ENCODE measurements around the gene FLOT1.

Gene FLOT1

DNA sequence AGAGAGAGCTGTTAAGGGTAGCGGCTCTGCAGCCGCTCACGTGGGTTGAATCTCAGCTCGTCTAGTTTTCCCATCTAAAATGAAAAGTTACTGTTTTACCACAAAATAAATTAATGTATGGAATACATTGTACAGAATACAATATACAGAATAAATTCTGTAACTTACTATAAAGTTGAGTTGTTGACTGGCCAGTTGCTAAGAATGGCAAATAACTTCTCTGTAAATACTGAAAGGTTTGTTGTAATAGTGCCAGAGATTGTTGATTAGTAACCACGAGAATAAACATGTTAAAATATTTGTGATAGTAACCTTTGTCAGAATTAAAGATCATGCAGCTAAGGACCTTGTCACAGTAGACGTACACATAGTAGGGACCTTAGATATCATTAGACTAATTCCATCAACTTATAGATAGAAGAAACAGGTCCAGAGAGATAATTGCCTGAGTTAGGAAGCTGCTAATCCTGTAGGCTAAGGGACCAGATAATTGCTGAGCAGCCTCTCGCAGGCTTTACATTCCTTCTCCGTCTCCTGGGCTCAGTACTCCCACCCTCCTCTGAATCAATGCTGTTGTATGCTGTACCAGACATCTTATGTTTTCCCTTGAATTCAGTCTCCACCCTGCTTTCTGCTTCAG lies 51.2 kb downstream of the FLOT1 start:
- DNase-seq = no peak

DNA sequence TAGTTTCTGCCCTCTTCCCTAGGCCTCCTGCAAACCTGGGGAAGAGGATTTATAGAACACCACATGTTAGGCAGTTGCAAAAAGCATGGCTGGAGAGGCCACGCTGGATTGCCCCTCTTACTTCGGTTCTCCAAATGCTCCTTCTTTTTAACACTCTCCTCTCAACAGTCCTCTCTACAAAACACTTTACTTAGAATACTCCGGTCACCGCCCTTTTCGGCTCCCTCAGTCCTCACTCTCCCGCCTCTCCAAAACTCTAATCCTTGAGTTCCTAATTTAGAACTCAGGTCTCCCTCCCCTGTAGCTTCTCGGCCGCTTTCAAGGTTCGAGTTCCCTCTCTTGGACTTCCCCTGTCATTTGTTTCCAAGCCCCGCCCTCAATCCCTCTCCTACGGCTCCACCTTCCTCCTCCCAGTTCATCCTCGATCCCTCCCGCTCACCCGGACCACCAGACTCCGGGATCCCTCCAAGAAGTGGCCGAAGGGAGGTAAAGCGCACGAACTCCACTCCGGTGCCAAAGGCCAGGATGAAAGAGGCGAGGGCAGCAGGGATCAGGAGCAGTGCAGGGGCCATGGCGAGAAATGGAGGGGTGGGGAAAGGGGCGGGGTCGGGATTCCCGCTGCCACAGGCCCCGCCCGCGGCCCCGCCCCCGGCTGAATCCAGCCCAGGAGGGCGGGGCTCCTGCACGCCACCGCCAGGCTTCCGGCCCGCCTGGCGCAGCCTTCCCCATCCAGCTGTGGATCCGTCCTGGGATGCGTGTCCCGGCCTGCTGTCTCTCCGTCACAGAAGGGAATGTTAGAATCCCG lies 51.9 kb downstream of the FLOT1 start, which contains the start of gene NRM:
TSS of gene NRM (minus strand) at position 582 of the 805 bp plus-strand sequence. CDS start at position 572, 10 bp downstream.
- peak; percentile 18 to 62 (median 37) for DNase-seq

DNA sequence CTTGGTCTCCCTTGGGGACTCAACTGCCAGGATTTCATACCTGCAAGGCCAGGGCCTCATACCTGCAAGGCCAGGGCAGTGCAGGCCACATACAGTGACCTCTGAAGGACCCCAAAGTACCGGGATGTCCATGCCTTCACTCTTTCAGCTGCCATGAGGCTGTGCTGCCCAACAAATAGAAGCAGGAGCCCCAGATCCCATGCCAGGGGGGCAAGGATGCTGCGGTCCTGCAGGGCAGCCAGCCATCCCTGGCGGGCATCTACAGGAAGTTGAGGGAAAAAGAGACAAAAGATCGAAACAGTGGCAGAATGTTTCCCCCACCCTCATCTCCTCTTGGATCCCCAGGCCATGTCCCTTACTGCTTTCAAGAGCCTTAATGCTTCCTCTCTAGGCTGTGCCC lies 52.5 kb downstream of the FLOT1 start:
- no peak for DNase-seq

DNA sequence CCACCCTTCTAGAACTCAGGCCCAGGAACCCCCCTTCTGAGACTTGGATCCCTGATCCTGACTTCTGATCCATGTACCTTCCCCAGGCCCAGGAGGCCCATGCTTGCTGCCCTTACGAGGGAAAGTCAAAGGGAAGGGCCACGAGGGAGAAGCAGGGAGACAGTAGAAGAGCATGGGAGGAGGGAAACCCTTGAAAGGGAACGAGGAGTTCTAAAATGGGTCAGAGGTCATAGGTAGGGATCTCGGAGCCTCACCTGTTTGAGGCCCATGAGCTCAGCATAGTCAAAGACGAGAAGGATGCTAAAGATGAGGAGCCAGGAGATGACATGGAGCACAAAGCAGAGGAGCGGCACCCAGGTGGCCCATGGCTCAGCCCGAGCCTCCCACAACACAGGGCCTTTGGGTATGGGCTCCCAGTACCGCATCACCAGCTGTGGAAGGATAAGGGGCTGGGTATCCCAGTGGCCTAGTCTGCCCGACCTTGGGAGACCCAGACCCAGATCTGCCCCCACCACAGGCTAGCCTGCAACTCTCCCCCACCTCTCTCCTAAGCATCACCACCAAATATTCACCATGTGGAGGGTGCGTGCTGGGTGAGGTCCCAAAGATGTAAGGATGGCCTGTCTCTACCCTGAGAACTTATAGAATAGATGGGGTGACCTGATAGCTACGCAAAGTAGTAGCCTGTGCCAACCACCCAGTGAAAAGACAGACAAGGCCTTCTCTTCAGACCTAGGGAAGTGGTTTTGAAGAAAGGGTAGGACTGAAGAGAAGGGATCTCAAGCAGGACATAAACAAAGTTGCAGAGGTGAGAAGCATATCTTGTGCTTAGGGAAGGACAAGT lies 53.2 kb downstream of the FLOT1 start:
- no peak for DNase-seq

DNA sequence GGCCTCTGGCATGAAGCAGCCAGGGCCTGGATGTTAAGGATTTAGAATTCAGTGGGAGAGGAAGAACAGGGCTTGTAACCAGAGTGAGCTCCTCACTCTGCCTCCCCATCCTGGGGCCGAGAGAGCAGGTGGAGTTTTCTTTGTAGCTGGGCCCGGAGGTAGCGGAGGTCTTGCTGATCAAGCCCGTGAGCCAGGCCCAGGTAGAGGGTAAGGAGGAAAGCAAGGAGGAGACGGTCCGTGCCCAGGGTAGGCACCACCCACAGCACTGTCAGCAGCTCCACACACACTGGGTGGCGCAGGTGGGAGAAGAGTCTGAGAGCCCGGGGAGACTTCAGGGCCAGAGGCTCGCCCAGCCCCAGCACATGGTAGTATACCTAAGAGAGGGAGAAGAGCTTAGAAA lies 53.9 kb downstream of the FLOT1 start:
- no peak for DNase-seq

DNA sequence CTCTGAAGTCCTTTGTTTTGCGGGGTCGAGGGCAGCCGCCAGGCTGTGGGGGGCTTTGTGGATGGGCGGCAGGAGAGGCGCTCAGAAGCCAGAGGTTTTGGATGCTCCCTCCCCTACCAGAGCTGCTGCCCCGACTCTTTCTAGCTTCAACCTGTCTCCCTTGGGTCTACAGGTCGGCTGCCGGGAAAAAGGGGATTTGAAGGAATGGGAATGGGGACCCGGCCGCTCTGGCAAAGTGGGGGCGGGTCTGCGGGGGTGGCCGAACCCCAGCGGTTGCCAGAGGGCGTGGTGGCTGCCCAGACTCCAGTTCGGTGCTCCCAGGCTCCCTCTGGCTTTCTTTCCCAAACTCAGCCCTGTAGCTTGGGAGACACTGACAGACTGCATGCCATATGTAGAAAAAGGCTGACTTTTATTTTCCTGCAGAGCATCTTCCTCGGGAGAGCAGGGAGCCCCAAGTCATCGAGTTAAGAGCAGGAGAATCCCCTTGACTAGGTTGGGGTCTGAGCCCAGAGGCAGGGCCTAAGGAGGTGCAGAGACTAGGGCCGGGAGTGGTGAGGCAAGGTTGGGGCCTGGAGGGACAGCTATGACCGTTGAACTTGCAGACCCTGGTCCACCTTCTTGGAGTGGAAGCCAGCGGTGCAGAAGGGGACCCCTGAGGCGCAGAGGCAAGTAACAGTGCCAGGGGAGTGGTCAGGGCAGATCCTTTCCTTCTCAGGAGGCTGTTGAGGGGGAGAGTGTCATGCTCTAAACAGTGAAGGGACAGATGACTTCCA lies 54.6 kb downstream of the FLOT1 start:
- no peak for DNase-seq

DNA sequence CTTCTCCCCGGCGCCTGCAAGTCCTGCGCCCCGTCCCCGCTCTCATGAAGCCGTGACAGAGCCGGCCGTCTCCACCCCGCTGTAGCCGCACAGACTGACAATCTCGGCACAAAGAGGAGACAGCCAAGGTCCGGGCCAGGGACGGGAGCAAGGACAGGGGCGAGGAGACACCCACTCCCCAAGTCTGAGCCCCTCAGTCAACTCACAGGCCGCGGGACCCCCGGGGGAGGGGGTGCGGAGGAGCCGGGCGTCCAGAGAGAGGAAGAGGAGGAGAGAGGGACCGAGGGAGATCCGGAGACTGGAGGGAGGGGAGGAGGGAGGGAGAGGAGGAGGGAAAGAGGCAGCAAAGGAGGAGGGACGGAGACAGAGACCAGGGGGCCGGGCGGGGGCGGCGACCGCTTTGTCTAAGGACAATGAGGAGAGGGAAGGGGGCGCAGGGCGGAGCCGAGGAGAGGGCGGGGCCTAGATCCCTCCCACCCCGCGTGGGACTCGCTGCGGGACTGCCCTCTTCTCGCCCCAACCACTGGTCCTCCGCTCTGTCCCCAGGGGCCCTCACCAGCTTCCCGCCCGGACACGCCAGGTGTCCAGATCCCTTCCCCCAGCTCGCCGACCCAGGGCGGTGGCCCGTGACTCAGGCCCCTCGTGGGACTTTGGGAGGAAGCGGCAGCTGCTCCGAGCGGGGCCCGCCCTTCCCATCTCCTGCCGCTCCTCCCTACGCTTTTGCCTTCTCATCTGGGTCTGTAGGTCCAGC lies 55.4 kb downstream of the FLOT1 start:
- DNase-seq = peak in 3 of 4 experiments; percentile 37 to 62 (median 47)

DNA sequence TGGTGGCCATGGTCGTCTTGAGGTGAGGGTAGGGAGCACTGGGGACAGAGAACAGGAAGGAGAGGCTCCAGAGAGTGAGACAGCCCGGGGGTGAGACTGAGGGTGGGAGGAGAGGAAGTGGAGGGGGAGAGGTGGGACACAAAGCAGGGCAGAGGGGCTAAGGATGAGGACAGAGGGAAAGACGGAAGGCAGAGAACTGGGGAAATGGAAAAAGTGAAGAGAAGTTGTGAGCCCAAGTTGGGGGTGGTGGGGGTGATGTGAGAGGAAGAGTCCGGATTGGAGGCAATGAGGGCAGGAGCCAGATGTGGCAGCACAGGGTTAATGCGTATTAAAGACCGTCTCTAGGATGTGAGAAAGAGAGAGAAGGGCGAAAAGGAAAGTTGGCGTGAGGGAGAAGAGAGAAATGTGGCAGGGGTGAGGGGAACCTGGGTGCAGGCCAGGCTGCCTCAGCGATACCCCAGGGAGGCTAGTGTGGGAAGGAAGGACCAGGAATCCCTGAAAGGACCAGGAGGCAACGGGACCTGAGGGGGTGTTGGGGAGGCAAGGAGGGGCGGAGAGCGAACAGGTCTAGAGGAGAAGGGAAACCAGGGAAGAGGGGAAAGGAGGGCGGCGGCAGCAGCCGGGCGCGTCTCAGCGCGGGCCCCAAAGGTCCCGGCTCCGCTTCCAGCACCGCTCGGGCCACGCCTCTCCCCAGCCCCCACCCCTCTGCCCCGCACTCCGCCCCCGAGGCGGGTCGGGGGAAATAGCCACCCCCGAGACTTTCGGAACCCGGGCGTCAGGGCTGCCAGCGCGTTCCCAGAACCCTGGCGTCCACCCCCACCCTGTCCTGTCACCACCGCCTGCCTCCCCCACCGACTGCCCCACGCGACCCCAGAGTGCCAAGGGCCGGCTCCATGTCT lies 56.2 kb downstream of the FLOT1 start, which contains the start of gene PPP1R18:
TSS of gene PPP1R18 (minus strand) at position 637 of the 899 bp plus-strand sequence. CDS start at position 10, 627 bp downstream.
- DNase-seq = peak; percentile 33 to 82 (median 58)

DNA sequence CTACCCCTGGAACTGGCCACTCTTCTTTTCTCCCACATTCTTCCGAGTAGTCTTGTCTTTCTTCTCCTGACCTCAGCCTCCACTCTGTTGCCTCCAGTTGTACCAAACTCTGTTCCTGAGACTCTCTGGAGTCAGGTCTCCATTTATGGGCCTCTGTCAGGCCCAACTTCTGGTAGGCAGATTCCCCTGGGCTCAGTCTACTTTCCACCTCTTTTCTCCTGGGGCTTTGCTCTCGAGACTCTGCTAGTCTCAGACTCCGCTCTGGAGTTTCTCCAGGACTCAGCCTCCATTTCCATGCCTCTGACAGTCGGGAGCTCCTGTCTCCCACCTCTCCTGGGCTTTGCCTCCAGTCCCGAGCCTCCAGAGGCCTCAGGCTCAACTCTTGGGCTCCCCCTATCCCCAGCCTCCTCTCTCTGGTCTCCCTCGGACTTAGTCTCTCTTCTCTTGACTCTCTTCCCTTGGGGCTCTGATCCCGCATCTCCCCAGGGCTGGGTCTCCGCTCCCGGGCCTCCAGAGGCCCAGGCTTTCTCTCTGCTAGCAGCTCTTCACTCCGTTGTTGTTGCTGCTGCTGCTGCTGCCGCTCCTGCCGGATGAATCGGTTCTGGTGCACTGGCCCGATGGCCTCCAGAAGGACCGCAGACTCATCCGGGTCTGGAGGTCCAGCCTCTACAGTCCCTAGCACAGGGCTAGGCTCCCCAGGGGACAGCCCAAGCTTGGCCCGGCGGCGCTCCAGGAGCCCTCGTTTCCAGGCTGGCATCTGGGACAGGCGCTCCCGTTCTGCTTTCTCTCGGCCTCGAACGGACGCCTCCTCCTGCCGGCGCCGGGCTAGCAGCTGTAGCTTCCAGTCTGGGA lies 57.1 kb downstream of the FLOT1 start:
- DNase-seq = no peak

DNA sequence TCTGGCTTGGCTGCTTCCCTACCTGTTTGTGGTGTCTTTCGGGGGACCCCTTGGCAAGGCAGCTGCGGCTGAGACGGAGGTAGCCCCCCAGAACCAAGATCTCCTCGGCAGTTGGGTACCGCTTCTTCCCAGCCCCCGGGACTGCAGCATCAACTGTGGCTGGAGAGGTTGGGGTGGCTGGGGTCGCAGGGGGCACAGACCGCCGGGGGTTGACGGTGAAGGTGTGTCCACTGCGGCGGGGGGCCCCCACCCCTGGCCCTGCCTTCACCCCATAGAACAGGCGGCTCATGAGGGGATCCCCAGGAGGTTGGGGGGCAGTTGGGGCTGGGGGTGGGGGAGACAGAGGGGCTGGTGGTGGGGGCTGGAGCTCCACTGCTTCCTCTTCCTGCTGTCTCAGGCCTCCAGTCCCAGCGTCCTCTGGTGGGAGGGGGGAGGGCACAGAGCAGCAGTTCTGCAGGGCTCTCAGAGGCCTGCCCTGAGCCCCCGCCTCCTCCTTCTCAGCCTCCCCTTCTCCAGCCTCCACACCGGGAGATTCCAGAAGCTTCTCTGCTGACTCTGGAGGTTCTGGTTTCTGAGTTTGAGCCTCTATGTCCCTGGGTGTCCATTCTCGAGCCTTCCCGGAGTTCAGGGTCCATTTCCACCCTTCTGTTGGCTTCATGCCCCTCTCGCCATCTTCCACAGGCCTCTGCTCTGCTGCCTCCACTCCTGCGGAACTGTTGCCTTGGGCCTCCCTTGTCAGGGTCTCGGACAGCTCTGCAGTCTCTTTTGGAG lies 57.9 kb downstream of the FLOT1 start:
- DNase-seq = peak in 2 of 4 experiments; percentile 22 to 41

DNA sequence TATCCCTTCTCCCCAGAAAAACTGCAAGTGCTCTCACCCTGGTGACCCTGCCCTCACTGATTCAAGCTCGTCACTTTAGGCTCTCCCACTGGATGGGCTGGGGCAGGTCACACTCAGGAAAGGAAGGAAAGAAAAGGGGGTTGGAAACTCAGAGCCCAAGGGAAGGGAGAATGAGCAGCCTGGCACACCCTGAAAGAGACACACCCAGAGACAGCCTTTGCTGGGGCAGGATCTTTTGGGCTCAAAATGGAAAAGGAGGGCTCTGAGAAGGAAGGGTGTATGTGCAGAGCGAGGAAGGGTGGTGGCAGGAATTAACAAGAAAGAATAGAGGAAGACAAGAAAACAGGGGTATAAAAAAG lies 58.5 kb downstream of the FLOT1 start:
- no peak for DNase-seq

DNA sequence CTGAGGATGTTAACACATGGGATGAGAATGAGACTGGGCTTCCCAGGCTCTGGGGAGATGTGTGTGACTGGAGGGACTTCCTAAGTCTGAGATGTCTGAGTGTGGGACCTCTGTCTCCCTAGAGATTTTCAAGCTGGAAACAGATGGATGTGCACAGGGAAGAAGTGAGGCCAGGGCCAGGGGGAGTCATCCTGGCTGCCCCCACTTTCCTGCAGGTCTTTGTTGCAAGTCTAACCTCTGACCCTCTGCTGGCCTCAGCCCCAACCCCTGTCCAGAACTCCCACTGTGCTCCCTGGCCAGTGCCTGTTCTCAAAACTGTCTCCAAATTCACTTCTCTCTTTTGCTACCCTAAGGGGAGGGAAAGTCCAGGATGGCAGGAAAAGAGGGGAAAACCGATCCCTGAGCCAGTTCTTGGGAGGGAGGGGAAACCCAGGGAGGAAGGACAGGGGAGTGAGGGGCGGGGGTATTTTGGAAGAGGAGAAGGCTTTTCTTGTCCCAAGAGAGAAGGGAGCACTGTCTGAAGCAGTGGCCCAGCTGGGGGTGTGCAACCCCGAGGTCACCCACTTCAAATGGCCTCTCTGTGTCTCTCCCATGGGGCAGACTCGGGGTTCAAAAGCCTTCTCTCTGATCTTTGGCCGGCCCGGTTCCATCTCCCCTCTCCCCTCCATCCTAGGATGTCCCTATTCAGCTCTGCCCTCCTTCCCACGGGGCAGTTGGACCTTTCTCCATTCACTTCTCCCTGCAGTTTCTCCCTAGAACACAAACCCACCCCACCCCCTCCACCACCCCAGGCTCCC lies 59.1 kb downstream of the FLOT1 start:
- no peak for DNase-seq

DNA sequence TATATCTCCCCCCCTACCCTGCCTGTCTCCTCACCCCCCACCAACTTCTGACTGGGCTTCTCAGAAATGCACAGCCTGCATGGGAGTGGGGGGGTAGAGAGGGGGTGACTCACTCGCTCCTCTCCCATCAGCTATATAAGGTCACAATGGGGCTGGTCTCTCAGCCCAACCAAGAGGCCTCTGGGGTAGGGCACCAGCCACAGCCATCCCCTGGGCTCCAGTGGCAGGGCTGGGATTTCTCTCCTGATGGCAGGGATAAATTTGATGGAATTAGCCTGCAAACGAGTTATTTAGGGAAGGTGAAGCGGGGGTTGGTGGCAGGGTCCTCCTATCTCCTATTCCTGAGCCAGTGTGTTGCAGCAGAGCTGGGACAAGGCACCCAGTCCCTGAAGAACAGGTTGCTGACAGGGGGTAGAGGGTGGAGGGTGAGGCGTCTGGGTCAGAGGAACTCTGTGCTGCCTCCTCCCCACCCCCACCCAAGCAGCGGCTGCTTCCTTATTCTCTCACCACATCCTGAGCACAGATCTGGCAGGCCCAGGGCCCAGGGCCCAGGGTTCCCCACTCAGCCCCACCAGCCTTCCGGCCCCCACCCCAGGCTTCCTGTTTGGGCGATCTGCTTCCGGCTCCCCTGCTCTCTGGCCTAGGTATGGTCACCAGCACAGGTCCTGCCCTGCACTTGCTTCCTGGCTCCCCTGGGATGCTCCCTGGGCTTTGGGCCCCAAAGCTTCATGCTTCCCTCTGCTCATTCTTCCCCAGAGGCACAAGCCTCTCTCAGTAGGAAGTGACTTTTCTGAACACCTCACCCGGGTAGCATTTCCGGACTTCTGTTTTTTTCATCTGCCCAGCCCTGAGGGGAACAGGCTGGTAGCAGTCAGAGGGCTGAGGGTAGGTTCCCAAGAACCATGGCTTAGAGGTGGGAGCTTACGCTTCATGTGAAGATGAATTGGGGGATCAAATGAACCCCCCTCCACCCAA lies 60.1 kb downstream of the FLOT1 start:
- DNase-seq = peak; percentile 35 to 85 (median 64)

DNA sequence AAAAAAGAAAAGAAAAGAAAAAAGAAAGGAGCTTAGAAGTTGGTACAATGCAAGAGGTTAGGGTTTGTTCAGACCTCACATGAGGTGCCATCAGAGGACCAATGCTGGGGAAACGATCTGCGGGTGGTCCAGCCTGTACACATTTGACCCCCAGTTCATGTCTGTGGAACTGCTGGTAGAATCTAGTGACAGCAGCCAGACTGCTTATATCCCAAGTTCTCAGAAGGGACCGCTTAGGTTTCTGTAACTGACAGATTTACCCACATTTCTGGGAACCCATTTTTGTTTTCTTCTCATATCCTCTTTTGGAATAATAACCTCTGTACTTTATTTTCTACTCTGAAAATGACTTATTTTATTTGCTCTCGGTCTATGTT lies 60.7 kb downstream of the FLOT1 start:
- no peak for DNase-seq

DNA sequence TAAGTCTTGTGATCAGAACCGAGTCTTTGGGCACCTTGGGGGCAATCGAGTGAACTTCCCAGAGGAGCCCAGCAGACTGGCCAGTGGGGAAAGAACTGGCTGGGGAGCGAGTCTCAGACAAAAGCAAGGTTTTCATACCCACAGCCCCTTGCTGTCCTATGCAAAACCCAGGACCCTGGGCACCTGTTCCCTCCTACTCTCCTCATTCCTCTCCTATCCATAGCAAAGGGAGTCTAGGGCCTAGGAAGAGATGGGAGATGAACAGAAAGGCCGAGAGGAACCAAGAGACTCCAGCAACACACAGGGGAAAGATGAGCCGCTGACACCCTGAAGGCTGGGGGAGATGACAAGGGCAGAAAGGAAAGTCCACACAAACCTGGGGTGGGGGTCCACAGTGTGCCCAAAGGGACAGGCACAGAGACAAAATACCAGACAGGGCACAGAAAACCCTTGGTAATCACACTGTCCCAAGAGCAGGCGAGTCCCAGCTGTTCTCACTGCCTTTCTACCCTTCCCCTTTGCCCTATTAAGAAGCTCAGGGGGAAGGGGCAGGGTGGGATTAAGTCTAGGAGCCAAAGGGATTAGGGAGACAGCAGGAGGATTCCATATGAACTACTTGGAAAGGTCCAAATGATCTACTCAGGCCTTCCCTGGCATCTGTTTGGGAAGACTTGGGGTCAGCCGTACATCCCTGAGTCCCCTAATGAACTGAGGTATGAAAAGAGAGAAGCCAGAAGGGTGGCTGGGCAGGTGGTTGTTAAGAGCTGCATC lies 62.5 kb downstream of the FLOT1 start:
- no peak for DNase-seq
